AG08396 (cell line): ENCODE data around the gene MTA3.
"Not testable (repeated sequence)": the region's sequence is repeated elsewhere in the genome, so short reads cannot be mapped to it uniquely, and the experiment has no call there.

Source experiments
- DNase-seq: peaks from one replicate; pipeline ENCODE4 v3.0.0; 2012; ENCODE audit warnings: low spot score, mixed read lengths

The MTA3 gene

DNA sequence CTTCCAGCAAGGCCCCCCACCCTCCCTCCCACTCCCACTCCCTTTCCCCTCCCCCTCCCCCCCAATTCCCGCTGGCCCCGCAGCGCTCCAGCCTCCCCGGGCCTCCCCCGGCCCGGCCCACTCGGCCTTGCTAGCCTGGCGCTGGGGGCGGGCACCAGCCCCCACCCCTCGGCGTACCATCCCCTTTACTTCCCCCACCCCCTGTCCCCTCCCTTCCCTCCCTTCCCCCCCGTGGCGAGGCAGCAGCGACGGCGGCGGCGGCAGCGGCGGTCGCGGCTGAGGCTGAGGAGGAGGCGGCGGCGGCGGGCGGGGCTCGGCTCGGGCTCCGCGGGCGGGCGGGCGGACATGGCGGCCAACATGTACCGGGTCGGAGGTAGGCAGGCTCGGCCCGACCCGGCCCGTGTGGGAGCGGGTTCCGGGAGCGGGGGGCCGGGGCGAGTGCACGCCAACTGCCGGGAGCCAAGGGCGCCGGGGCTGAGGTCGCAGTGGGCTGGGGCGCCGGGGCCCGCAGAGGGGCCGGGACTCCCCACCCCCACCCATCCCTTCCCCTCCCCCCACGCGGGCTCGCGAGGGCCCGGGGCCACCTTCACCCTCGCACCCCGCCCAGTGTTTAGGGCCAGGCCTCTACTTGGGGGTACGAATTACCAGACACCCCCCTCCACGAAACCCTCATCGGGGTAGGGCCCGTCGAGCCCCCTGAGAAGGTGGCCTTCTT, at the start of gene MTA3:
Gene MTA3, plus strand, starts transcription at position 232 of the 715 bp plus-strand sequence. Its CDS starts 114 bp downstream, at position 346.
- peak; percentile 72 for DNase-seq

- no peak for DNase-seq
Measured at GRCh38 chr2:42519624-42520023, 48.8 kb upstream of the MTA3 start.

DNA sequence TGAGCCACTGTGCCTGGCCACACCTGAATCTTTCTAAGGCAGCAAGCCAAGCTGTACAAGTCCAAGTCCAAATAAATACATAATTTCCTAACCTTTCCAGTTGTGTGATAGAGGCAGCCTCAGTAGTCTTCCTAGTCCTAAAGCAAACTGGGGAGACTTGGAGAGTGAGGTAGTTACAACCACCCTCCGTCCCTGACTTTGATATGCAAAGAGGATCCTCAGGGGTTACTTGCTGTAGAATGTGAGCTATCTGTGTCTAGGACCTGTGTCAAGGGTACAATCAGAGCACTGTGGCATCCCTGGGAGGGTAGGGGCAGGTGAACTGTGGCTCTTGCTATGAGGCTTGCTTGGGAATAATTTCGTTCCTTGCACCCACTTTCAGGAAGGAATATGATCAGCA, 46.4 kb upstream of the MTA3 start:
- DNase-seq: no peak

DNA sequence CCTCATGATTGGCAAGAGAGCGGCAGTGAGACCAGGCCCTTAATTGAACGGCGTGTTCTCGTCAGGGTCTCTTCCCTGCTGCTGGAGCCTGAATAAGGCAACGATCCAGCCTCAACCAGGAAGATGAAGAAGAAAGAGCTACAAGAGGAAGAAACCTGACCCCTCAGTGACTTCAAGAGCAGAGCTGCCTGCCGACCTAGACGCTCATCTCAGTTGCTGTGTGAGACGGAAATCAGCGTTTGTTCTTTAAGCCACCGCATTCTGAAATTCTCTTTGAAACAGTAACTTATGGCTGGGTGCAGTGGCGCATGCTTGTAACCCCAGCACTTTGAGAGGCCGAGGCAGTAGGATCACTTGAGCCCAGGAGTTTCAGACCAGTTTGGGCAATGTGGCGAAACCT, 45.1 kb upstream of the MTA3 start:
- DNase-seq: no peak

- DNase-seq: no peak
Measured at GRCh38 chr2:42532397-42532796, 36.0 kb upstream of the MTA3 start.

DNA sequence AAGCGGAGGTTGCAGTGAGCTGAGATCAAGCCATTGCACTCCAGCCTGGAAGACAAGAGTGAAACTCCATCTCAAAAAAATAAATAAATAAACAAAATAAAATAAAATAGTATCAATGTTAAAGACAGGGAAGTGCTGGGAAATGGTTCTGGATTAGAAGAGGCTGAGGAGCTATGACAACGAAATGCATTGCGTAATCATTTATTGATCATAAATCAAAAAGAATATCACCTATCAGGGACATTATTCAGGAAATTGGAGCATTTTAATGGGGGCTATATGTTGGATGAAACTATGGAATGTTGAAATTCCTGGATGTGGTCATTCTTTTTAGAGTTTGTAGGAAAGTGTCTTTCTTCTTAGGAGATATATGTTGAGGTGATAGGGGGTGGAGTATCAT, 30.9 kb upstream of the MTA3 start:
- no peak for DNase-seq

GRCh38 chr2:42542871-42543270, 25.6 kb upstream of the MTA3 start:
- DNase-seq: no peak

DNA sequence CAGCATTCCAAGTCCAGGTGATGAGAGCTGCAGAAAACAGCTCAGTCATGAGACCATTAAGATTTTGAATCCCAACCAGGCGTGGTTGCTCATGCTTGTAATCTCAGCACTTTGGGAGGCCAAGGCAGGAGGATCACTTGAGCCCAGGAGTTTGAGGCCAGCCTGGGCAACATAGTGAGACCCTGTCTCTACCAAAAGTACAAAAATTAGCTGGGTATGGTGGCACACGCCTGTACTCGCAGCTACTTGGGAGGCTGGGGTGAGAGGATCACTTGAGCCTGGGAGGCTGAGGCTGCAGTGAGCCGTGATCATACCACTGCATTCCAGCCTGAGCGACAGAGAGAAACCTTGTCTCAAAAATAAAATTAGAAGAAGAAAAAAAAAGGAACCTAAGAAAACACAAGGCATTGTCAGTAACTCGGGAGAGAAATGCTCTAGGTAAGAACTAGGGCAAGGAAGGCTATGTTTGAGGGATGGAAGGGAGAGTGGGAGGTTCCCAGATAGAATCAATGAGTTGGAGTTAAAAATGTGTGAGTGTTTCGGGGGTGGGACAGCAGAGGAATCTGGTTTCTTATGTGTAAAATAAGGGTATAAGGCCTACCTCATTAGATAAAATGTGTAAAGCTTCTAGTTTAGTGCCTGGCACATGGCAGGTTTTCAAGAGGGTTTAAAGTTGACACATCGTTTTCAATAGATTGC, 23.3 kb upstream of the MTA3 start:
- no peak for DNase-seq

DNA sequence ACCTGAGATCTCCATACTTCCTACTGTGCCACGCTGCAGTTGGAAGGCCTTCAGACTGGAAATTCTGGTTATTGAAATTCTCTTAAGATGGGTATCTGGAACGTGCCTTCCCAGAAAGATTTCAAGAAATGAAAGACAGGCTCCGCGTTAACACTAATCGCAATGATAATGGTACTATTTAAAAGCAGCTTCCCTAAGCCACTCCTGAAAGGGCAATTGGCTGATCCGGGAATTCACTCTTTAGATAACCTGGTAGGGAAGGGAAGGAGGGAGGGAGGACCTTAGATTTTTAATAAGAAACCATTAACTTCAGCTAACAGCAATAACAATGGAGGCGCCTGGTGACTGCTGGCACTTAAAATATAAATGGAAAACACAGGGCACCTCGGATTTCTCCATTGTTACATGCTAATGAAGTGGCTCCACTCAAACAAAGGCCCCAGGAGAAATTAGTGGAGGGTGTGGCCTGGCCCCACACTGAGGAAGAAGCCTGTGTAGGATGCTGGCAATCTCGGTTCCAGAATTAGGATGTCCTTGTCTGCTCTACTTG, 22.5 kb upstream of the MTA3 start:
- no peak for DNase-seq

- no peak for DNase-seq
Measured at GRCh38 chr2:42547014-42547413, 21.4 kb upstream of the MTA3 start.

- no peak for DNase-seq
Measured at GRCh38 chr2:42547446-42548295, 20.8 kb upstream of the MTA3 start.

- no peak for DNase-seq
Measured at GRCh38 chr2:42550870-42551269, 17.6 kb upstream of the MTA3 start.

GRCh38 chr2:42554392-42554791, 14.0 kb upstream of the MTA3 start:
- DNase-seq: no peak

DNA sequence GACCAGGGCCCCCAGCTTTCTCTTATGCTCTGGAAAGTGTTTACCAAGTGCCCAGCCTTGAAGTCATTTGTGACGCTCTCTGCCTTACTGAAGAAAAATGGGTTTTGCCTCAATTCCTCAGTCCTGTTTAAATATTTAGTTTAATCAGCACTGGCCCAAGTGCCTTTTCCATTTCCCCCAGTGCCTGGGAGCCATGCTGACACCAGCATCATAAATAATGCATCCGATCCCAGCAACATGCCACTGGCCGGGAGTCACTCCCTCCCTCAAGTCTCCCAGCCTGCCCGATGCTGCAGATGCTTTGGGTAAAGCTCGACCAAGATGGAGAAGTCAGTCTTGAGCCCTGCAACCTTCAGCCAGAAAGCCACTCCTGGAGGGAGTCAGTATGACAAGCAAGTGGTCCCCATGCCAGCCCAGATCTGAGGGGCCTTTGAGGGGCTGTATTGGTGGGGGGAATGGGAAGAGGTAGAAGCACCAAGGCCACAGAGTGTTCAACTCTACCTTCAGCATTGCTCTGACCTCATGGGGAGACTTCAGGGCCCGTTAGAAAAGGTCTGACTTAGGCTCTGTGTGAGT, 12.0 kb upstream of the MTA3 start:
- no peak for DNase-seq

GRCh38 chr2:42557306-42557705, 11.1 kb upstream of the MTA3 start:
- DNase-seq: no peak

GRCh38 chr2:42558827-42559226, 9.6 kb upstream of the MTA3 start:
- no peak for DNase-seq

DNA sequence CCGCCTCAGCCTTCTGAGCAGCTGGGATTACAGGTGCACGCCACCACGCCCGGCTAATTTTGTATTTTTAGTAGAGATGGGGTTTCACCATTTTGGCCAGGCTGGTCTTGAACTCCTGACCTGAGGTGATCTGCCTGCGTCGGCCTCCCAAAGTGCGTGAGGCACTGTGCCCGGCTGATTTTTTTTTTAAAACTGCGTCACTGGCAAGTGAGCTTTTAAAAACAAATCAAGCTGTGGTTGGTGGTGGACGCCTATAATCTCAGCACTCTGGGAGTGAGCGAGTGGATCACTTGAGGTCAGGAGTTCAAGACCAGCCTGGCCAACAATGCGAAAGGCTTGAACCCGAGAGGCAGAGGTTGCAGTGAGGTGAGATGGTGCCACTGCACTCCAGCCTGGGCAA, 8.3 kb upstream of the MTA3 start:
- not testable (repeated sequence) for DNase-seq

DNA sequence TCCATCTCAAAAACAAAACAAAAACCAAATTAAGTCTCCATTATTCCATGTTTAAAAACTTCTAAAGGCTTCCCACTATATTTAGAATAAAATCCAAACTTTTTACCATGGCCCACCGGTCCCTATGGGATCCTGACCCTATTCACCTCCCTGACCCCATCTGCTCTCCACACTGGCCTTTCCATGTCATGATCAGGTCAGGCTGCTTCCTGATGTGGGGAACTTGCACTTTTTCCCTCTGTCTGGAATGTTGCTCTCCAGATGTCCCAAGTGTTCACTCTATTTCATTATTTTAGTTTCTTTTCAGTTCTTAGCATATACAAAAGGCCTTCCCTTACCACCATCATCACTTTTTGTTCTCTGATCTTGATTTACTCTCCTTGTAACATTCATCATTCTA, 7.5 kb upstream of the MTA3 start:
- DNase-seq: no peak

DNA sequence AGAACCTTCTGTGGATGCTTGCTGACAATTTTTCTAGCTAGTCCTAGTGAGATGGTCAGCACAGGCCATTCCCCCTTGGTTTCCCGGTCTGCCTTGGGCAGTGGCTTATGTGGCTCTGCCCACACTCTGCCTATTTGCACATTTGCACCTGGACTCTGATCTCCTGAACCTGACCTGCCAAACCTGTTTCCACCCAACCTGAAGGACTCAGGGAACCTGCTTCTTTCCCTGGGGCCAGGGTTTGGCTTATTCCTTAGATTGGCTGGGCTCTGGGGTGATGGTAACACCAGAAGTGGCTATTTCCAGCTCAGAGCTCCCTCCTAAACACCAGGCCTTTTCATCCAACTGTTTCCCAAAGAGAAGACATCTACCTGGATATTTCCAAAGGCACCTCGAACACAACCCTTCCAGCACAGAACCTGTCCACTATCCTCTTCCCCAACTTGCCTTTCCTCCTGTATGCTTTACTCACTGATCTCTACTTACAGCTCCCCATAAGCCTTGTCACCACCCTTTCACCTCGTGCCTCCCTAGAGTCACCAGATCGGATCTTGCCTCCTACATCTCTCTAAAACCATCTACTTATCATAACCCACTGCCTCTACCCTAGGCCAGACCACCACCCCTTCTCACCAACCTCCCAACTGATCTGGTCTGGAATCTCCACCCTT, 5.8 kb upstream of the MTA3 start:
- DNase-seq: no peak

GRCh38 chr2:42566025-42566424, 2.4 kb upstream of the MTA3 start:
- no peak for DNase-seq

GRCh38 chr2:42566837-42567321, 1.6 kb upstream of the MTA3 start:
- no peak for DNase-seq
